Trophoblast cell (in vitro differentiated cells and primary cell): ENCODE measurements around the gene GPR3.
A peak's percentile ranks its signal among the peaks of the same experiment; 100 is the strongest.

Experiments used
- DNase-seq, 2 donors: peaks; one replicate each; pipeline ENCODE4 v3.0.0-alpha.2; 2016
- H2AFZ ChIP-seq: 2 replicates; pipeline ENCODE4 v1.6.1; 2013; ENCODE audit warnings: low read length, moderate library complexity, mild to moderate bottlenecking; ENCODE audit not compliant: insufficient read depth, poor library complexity
- H2AK5ac ChIP-seq: 2 replicates; pipeline ENCODE4 v1.6.1; 2013; ENCODE audit warnings: mild to moderate bottlenecking, low read length
- H2BK120ac ChIP-seq: 2 replicates; pipeline ENCODE4 v1.6.1; 2013; ENCODE audit warnings: low read length, mild to moderate bottlenecking, moderate library complexity; ENCODE audit not compliant: insufficient read depth, poor library complexity
- H2BK12ac ChIP-seq: 2 replicates; pipeline ENCODE4 v1.6.1; 2013; ENCODE audit warnings: mild to moderate bottlenecking, low read length, moderate library complexity
- H2BK5ac ChIP-seq: 2 replicates; pipeline ENCODE4 v1.6.1; 2013; ENCODE audit warnings: low read length, low read depth, moderate library complexity, mild to moderate bottlenecking; ENCODE audit not compliant: poor library complexity
- H3K14ac ChIP-seq: 2 replicates; pipeline ENCODE4 v1.6.1; 2013; ENCODE audit warnings: mild to moderate bottlenecking, low read length
- H3K18ac ChIP-seq: 2 replicates; pipeline ENCODE4 v1.6.1; 2013; ENCODE audit warnings: mild to moderate bottlenecking, low read length
- H3K23ac ChIP-seq: 2 replicates; pipeline ENCODE4 v1.6.1; 2013; ENCODE audit warnings: low read length
- H3K27ac ChIP-seq: 2 replicates; pipeline ENCODE4 v1.5.1; 2013; ENCODE audit warnings: low read depth, mild to moderate bottlenecking, inconsistent platforms, low read length, moderate library complexity
- H3K27me3 ChIP-seq: 2 replicates; pipeline ENCODE4 v1.6.1; 2013; ENCODE audit warnings: inconsistent platforms, mild to moderate bottlenecking, low read length, moderate library complexity; ENCODE audit not compliant: insufficient read depth
- H3K36me3 ChIP-seq, 2 experiments: 1 replicate in 1 of 2; 2 replicates in 1 of 2; pipeline ENCODE4 v1.6.1; 2013; ENCODE audit warnings: low read length in 2 of 2, mild to moderate bottlenecking in 2 of 2, moderate library complexity in 1 of 2; ENCODE audit not compliant: insufficient read depth in 2 of 2, control insufficient read depth in 1 of 2
- H3K4ac ChIP-seq: 2 replicates; pipeline ENCODE4 v1.6.1; 2013; ENCODE audit warnings: low read depth, mild to moderate bottlenecking, low read length, moderate library complexity
- H3K4me1 ChIP-seq, 2 experiments: 1 replicate in 1 of 2; 2 replicates in 1 of 2; pipeline ENCODE4 v1.6.1; 2013; ENCODE audit warnings: low read length in 2 of 2, mild to moderate bottlenecking in 2 of 2, moderate library complexity in 1 of 2; ENCODE audit not compliant: insufficient read depth in 2 of 2, control insufficient read depth in 1 of 2
- H3K4me2 ChIP-seq: 2 replicates; pipeline ENCODE4 v1.6.1; 2013; ENCODE audit warnings: inconsistent platforms, mild to moderate bottlenecking, low read length, moderate library complexity
- H3K4me3 ChIP-seq: 2 replicates; pipeline ENCODE4 v1.5.1; 2013; ENCODE audit warnings: mild to moderate bottlenecking, low read depth, low read length, inconsistent platforms
- H3K79me1 ChIP-seq: one replicate; pipeline ENCODE4 v1.6.1; 2013; ENCODE audit warnings: low read length
- H3K79me2 ChIP-seq: 2 replicates; pipeline ENCODE4 v1.6.1; 2013; ENCODE audit warnings: low read length, mild to moderate bottlenecking; ENCODE audit not compliant: control insufficient read depth, insufficient read depth, poor library complexity
- H3K9ac ChIP-seq: 2 replicates; pipeline ENCODE4 v1.6.1; 2013; ENCODE audit warnings: mild to moderate bottlenecking, low read length
- H3K9me3 ChIP-seq: 2 replicates; pipeline ENCODE4 v1.6.1; 2013; ENCODE audit warnings: low read depth, mild to moderate bottlenecking, control low read depth, inconsistent platforms, low read length; ENCODE audit not compliant: insufficient read depth
- H4K12ac ChIP-seq: 2 replicates; pipeline ENCODE4 v1.6.1; 2013; ENCODE audit warnings: low read depth, mild to moderate bottlenecking, low read length, moderate library complexity
- H4K8ac ChIP-seq: 2 replicates; pipeline ENCODE4 v1.6.1; 2013; ENCODE audit warnings: low read depth, mild to moderate bottlenecking, low read length, moderate library complexity
- H4K91ac ChIP-seq: one replicate; pipeline ENCODE4 v1.6.1; 2013; ENCODE audit warnings: low read depth, mild to moderate bottlenecking, low read length, moderate library complexity
- WGBS: extraction: QIAGEN DNeasy Blood & Tissue Kit; methylation state at CpG from one replicate; pipeline ENCODE4 v1.1.7; 2013; ENCODE audit warnings: missing lambda C conversion rate; ENCODE audit not compliant: insufficient read length, insufficient coverage; ENCODE audit errors: extremely low coverage; 5-methylcytosine and 5-hydroxymethylcytosine counted together

GPR3 gene

DNA sequence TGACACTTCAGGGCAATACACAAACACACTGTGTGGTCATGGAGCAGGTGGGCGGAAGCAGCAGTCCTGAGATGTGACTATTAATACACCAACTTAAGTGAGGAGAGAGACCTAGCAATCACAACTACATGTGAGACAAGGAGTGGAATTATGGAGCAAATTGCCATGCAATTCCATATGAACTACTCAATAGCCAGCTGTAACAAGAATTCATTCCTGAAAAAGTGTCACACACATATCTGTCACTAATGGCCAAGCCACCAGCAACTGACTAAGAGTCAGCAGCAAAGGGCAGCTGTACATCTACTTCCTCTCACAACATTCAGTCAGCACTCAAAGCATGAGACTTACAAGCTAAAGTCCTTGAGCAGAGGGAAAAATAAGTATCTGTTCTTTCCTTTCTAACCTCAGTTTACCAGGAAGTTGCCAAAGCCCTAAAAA, 46.2 kb downstream of the GPR3 start:
- peaks cover 0 to 2% of the 10 kb centered on the region in 2 experiments for H3K36me3 ChIP-seq
- no peak overlapping the region for H3K4me3 ChIP-seq
- no peak overlapping the region for H3K4ac ChIP-seq
- H3K23ac ChIP-seq, result no peak overlapping the region
- no peaks in the 10 kb centered on the region for H3K79me1 ChIP-seq
- H3K79me2 ChIP-seq, result peaks cover 2% of the 10 kb centered on the region
- peak; percentile 12 to 35 for DNase-seq
- H3K4me1 ChIP-seq, result peaks cover 2 to 3% of the 10 kb centered on the region in 2 experiments
- no peak overlapping the region for H3K27ac ChIP-seq
- H3K9ac ChIP-seq, result no peak overlapping the region
- no peak overlapping the region for H2AK5ac ChIP-seq
- H3K9me3 ChIP-seq, result no peaks in the 10 kb centered on the region
- H2BK120ac ChIP-seq, result no peak overlapping the region
- no CpG with 5 or more reads among the region's 1 CpG for WGBS
- no peak overlapping the region for H3K18ac ChIP-seq
- H2AFZ ChIP-seq, result no peak overlapping the region
- H3K14ac ChIP-seq, result no peak overlapping the region
- H3K4me2 ChIP-seq, result no peak overlapping the region
- no peaks in the 10 kb centered on the region for H3K27me3 ChIP-seq
- H4K91ac ChIP-seq, result no peak overlapping the region
- no peak overlapping the region for H2BK5ac ChIP-seq
- no peak overlapping the region for H4K12ac ChIP-seq
- no peak overlapping the region for H2BK12ac ChIP-seq
- no peak overlapping the region for H4K8ac ChIP-seq

DNA sequence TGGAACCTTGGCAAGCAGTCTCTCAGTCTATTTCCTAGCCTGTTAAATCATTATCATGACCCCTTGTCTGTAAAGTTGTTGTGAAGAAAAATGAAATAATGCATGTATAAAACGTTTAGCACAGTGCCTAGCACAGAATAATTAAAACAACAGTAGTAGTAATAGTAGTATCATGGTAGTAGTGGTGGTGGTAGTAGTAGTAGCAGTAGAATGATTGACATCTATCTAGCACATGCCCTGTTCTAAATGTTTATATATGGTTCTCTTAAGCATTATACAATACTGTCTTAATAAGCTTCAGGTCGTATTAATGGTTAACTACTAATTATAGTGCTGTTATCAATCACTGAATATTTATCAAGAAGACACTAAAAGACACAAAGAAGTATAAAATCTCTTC, 46.7 kb downstream of the GPR3 start:
- Histone ChIP-seq H4K8ac (no peak overlapping the region), H3K9me3 (no peaks in the 10 kb centered on the region), H3K79me2 (peaks cover 4% of the 10 kb centered on the region), H2BK5ac (no peak overlapping the region), H3K4ac (no peak overlapping the region), H3K4me2 (no peak overlapping the region), H3K36me3 (peaks cover 0 to 3% of the 10 kb centered on the region in 2 experiments), H3K27ac (no peak overlapping the region), H3K27me3 (no peaks in the 10 kb centered on the region), H4K12ac (no peak overlapping the region), H3K4me1 (peaks cover 3 to 5% of the 10 kb centered on the region in 2 experiments), H2BK120ac (no peak overlapping the region), H3K23ac (no peak overlapping the region), H4K91ac (no peak overlapping the region), H3K18ac (no peak overlapping the region), H2AK5ac (no peak overlapping the region), H3K9ac (no peak overlapping the region), H3K4me3 (no peak overlapping the region), H2AFZ (no peak overlapping the region), H3K14ac (no peak overlapping the region), H3K79me1 (no peaks in the 10 kb centered on the region), H2BK12ac (no peak overlapping the region)
- DNase-seq, result no peak
- WGBS, result no CpG with 5 or more reads among the region's 2 CpGs

DNA sequence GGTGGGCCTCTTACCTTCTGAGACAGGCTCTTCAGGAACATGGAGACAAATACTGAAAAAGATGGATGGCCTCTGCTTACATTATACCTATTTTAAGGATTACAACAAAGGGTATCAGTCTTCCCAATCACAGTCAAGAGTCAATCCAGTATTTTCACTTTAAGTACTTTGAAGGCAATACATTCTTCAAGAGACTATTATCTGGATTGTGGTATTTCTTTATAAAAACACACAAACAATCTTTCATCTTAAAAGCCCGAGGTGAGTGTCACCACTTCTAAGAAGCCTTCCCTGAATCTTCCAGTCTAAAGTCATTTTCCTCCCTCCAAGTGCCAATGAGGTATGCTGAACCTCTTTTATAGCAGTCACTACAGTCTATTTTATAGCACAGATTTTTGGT, 52.2 kb downstream of the GPR3 start:
- peak; percentile 21 to 72 for DNase-seq
- peaks cover 0 to 3% of the 10 kb centered on the region in 2 experiments for H3K4me1 ChIP-seq
- H3K14ac ChIP-seq, result no peak overlapping the region
- H3K36me3 ChIP-seq, result peaks cover 2 to 3% of the 10 kb centered on the region in 2 experiments
- no CpG with 5 or more reads among the region's 1 CpG for WGBS
- H2AFZ ChIP-seq, result no peak overlapping the region
- H3K79me2 ChIP-seq, result peaks cover 2% of the 10 kb centered on the region
- no peak overlapping the region for H3K9ac ChIP-seq
- no peak overlapping the region for H3K27ac ChIP-seq
- H3K4me2 ChIP-seq, result no peak overlapping the region
- H2BK5ac ChIP-seq, result no peak overlapping the region
- H3K23ac ChIP-seq, result no peak overlapping the region
- H4K8ac ChIP-seq, result no peak overlapping the region
- no peak overlapping the region for H2BK12ac ChIP-seq
- H3K4ac ChIP-seq, result no peak overlapping the region
- no peak overlapping the region for H3K4me3 ChIP-seq
- H4K91ac ChIP-seq, result no peak overlapping the region
- no peak overlapping the region for H2BK120ac ChIP-seq
- no peaks in the 10 kb centered on the region for H3K79me1 ChIP-seq
- H3K9me3 ChIP-seq, result no peaks in the 10 kb centered on the region
- no peak overlapping the region for H4K12ac ChIP-seq
- no peak overlapping the region for H3K18ac ChIP-seq
- no peak overlapping the region for H2AK5ac ChIP-seq
- H3K27me3 ChIP-seq, result no peaks in the 10 kb centered on the region
